IMR-90 (cell line): ENCODE data around the gene INF2. TPM values are rescaled to one million over a fixed set of nuclear protein-coding genes. Genes with fewer than 3 reads are reported as not detected.
A peak's percentile ranks its signal among the peaks of the same experiment; 100 is the strongest.

ENCODE experiments used
- ATAC-seq: fragments of 200-7000 bp; cut with Tn5 transposase; 2 replicates; pipeline ENCODE4 v1.9.1; 2020; ENCODE audit warnings: low read depth, mild to moderate bottlenecking, moderate library complexity
- BruUV-seq: library from RNA; stranded (reverse); fragments of 400-500 nt; replicated peaks from 2 replicates; lab custom pipeline; 2021; lab: Mats Ljungman, UMichigan
- CTCF ChIA-PET: fragments of 300-600 bp; formaldehyde crosslinking; extraction: SDS; loops from one replicate; lab custom pipeline; 2021; ENCODE audit warnings: antibody characterized with exemption; lab: Yijun Ruan, JAX
- POLR2A ChIA-PET: fragments of 300-600 bp; sonication (Branson Sonifier 250); formaldehyde crosslinking; loops from one replicate; lab custom pipeline; 2022; ENCODE audit warnings: antibody characterized with exemption; ENCODE audit not compliant: unreplicated experiment; lab: Charles Lee
- DNase-seq: peaks from one replicate; pipeline ENCODE4 v3.0.0; 2013
- H2AFZ ChIP-seq: replicated peaks from 2 replicates; pipeline ENCODE3; 2013; ENCODE audit warnings: low read length, mild to moderate bottlenecking; ENCODE audit not compliant: poor library complexity
- H2AK5ac ChIP-seq: 2 replicates; pipeline ENCODE4 v1.6.1; 2013; ENCODE audit warnings: low read depth, low read length, inconsistent platforms
- H2AK9ac ChIP-seq: replicated peaks from 2 replicates; pipeline ENCODE3; 2013; ENCODE audit warnings: mild to moderate bottlenecking, low read depth, low read length, moderate library complexity; ENCODE audit not compliant: poor library complexity
- H2BK120ac ChIP-seq: 2 replicates; pipeline ENCODE4 v1.6.1; 2013; ENCODE audit warnings: low read depth, low read length, inconsistent platforms
- H2BK15ac ChIP-seq: 3 replicates; pipeline ENCODE4 v1.6.1; 2013; ENCODE audit warnings: low read depth, low read length, inconsistent platforms
- H2BK20ac ChIP-seq: 2 replicates; pipeline ENCODE4 v1.6.1; 2013; ENCODE audit warnings: low read depth, mild to moderate bottlenecking, inconsistent platforms, low read length, moderate library complexity
- H2BK5ac ChIP-seq: 2 replicates; pipeline ENCODE4 v1.6.1; 2013; ENCODE audit warnings: mild to moderate bottlenecking, low read depth, low read length, inconsistent platforms; ENCODE audit not compliant: poor library complexity, severe bottlenecking
- H3K14ac ChIP-seq: replicated peaks from 2 replicates; pipeline ENCODE4 v1.6.1; 2013; ENCODE audit warnings: low read depth, low read length, inconsistent platforms
- H3K18ac ChIP-seq: 2 replicates; pipeline ENCODE4 v1.6.1; 2013; ENCODE audit warnings: low read depth, low read length, control low read depth
- H3K23ac ChIP-seq: 2 replicates; pipeline ENCODE4 v1.6.1; 2013; ENCODE audit warnings: low read depth, low read length, inconsistent platforms
- H3K27ac ChIP-seq: 2 replicates; pipeline ENCODE4 v1.5.1; 2013; ENCODE audit warnings: mild to moderate bottlenecking, control low read depth, low read length; ENCODE audit not compliant: insufficient read depth
- H3K27me3 ChIP-seq: 2 replicates; pipeline ENCODE4 v1.6.1; 2013; ENCODE audit warnings: low read length; ENCODE audit not compliant: control insufficient read depth, insufficient read depth
- H3K36me3 ChIP-seq: 2 replicates; pipeline ENCODE4 v1.6.1; 2013; ENCODE audit warnings: low read length, mixed read lengths; ENCODE audit not compliant: control insufficient read depth, insufficient read depth
- H3K4ac ChIP-seq: 2 replicates; pipeline ENCODE4 v1.6.1; 2013; ENCODE audit warnings: low read depth, low read length, inconsistent platforms
- H3K4me1 ChIP-seq: 2 replicates; pipeline ENCODE4 v1.6.1; 2013; ENCODE audit warnings: low read length, mixed read lengths; ENCODE audit not compliant: control insufficient read depth, insufficient read depth
- H3K4me2 ChIP-seq: 2 replicates; pipeline ENCODE4 v1.6.1; 2013; ENCODE audit warnings: low read depth, mild to moderate bottlenecking, control low read depth, low read length, moderate library complexity
- H3K4me3 ChIP-seq: 2 replicates; pipeline ENCODE4 v1.5.1; 2013; ENCODE audit warnings: low read depth, mild to moderate bottlenecking, control low read depth, low read length, moderate library complexity; ENCODE audit not compliant: insufficient read depth
- H3K56ac ChIP-seq: 2 replicates; pipeline ENCODE4 v1.6.1; 2013; ENCODE audit warnings: low read length, inconsistent platforms; ENCODE audit not compliant: insufficient read depth; ENCODE audit errors: extremely low read depth
- H3K79me1 ChIP-seq, 2 experiments: 2 replicates each; pipeline ENCODE4 v1.6.1; 2013; ENCODE audit warnings: low read length in 2 of 2, inconsistent platforms in 1 of 2, low read depth in 1 of 2
- H3K9ac ChIP-seq: 2 replicates; pipeline ENCODE4 v1.6.1; 2013; ENCODE audit warnings: low read depth, low read length, control low read depth
- H3K9me1 ChIP-seq: 2 replicates; pipeline ENCODE4 v1.6.1; 2013; ENCODE audit warnings: low read length, inconsistent platforms; ENCODE audit not compliant: insufficient read depth
- H3K9me3 ChIP-seq: 2 replicates; pipeline ENCODE4 v1.6.1; 2013; ENCODE audit warnings: low read length; ENCODE audit not compliant: control insufficient read depth, insufficient read depth
- H4K20me1 ChIP-seq: 2 replicates; pipeline ENCODE4 v1.6.1; 2013; ENCODE audit warnings: low read length, inconsistent platforms; ENCODE audit not compliant: insufficient read depth
- H4K5ac ChIP-seq: 2 replicates; pipeline ENCODE4 v1.6.1; 2013; ENCODE audit warnings: mild to moderate bottlenecking, low read depth, low read length, control low read depth
- H4K8ac ChIP-seq, 2 experiments: 2 replicates each; pipeline ENCODE4 v1.6.1; 2013; ENCODE audit warnings: low read depth in 2 of 2, low read length in 2 of 2, control low read depth in 1 of 2, inconsistent platforms in 1 of 2
- H4K91ac ChIP-seq: 2 replicates; pipeline ENCODE4 v1.6.1; 2013; ENCODE audit warnings: low read depth, low read length, inconsistent platforms; ENCODE audit not compliant: insufficient read depth
- CEBPB ChIP-seq: IDR thresholded peaks from 2 replicates; pipeline ENCODE4 v1.6.1; 2012; ENCODE audit warnings: low read depth, low read length, improper control_type of control experiment
- CHD1 ChIP-seq: IDR thresholded peaks from 2 replicates; pipeline ENCODE4 v1.6.1; 2012; ENCODE audit warnings: low read depth, low read length, improper control_type of control experiment
- CTCF ChIP-seq: conservative IDR thresholded peaks from 2 replicates; pipeline ENCODE4 v1.5.1; 2012; ENCODE audit warnings: mild to moderate bottlenecking, low read depth, low read length, improper control_type of control experiment
- FOS ChIP-seq: fragments of 150-350 bp; IDR thresholded peaks from 2 replicates; pipeline ENCODE4 v1.6.1; 2016; ENCODE audit warnings: low read depth, low read length
- MAZ ChIP-seq: IDR thresholded peaks from 2 replicates; pipeline ENCODE4 v1.6.1; 2012; ENCODE audit warnings: low read depth, mild to moderate bottlenecking, low read length, improper control_type of control experiment, moderate library complexity, borderline replicate concordance
- MXI1 ChIP-seq: IDR thresholded peaks from 2 replicates; pipeline ENCODE4 v1.6.1; 2012; ENCODE audit warnings: low read depth, mild to moderate bottlenecking, low read length, moderate library complexity, borderline replicate concordance
- POLR2A ChIP-seq: IDR thresholded peaks from 2 replicates; pipeline ENCODE4 v1.6.1; 2012; ENCODE audit warnings: mild to moderate bottlenecking, low read depth, low read length
- RAD21 ChIP-seq: IDR thresholded peaks from 2 replicates; pipeline ENCODE4 v1.6.1; 2012; ENCODE audit warnings: low read length, improper control_type of control experiment
- RCOR1 ChIP-seq: IDR thresholded peaks from 2 replicates; pipeline ENCODE4 v1.6.1; 2012; ENCODE audit warnings: mild to moderate bottlenecking, low read length, improper control_type of control experiment; ENCODE audit not compliant: insufficient replicate concordance
- RFX5 ChIP-seq: IDR thresholded peaks from 2 replicates; pipeline ENCODE4 v1.8.0; 2012; ENCODE audit warnings: low read depth, mild to moderate bottlenecking, low read length, moderate library complexity
- SMC3 ChIP-seq: fragments of 150-350 bp; IDR thresholded peaks from 2 replicates; pipeline ENCODE4 v1.6.1; 2016; ENCODE audit warnings: low read depth, mild to moderate bottlenecking, antibody characterized with exemption, low read length, moderate library complexity
- USF2 ChIP-seq: fragments of 150-350 bp; IDR thresholded peaks from 2 replicates; pipeline ENCODE4 v1.6.1; 2017; ENCODE audit warnings: mild to moderate bottlenecking, antibody characterized with exemption, low read length, low read depth
- WGBS, 2 experiments: methylation state at CpG; one replicate each; pipeline versions ENCODE4 v1.1.5 to v1.1.7; 2013; ENCODE audit warnings: missing lambda C conversion rate in 2 of 2; ENCODE audit not compliant: insufficient read length in 1 of 2; ENCODE audit errors: extremely low coverage in 2 of 2; 5-methylcytosine and 5-hydroxymethylcytosine counted together
- dilution Hi-C: fragments of 300-500 bp; cut with HindIII; formaldehyde crosslinking; loops from one replicate; pipeline ENCODE4 v1.14.3; 2018; ENCODE audit warnings: low sequenced_read_pairs; ENCODE audit not compliant: unreplicated experiment
- in situ Hi-C: fragments of 300-500 bp; cut with MboI; formaldehyde crosslinking; loops from 3 replicates; pipeline ENCODE4 v1.14.3; 2019; ENCODE audit warnings: low sequenced_read_pairs, inconsistent platforms, mixed read lengths
- intact Hi-C: fragments of 100-400 bp; cut with micrococcal nuclease; formaldehyde crosslinking; loops from 2 replicates; pipeline ENCODE4 v1.10.0; 2022
- polyA plus RNA-seq, 3 experiments: library from polyadenylated mRNA; depleted of rRNA; stranded (reverse); fragments of >200 nt; gene quantifications; 2 replicates each; pipeline ENCODE4 v1.2.3, GENCODE V29; 2012; ENCODE audit warnings: low replicate concordance in 1 of 3
- total RNA-seq: library from RNA; depleted of rRNA; stranded (reverse); fragments of >200 nt; gene quantifications from 2 replicates; pipeline ENCODE4 v1.2.3, GENCODE V29; 2012

INF2 gene
- total and polyA plus RNA-seq, 2 of the 4 experiments (the other 2 are of a cell fraction) = 16.8 to 62.1 TPM

- TF ChIP-seq CTCF = no peak
Observed at GRCh38 chr14:104741108-104741802, 51.8 kb downstream of the INF2 start (continued).

GRCh38 chr14:104741803-104742251, 52.4 kb downstream of the INF2 start:
- Histone ChIP-seq H3K36me3 (peaks cover 13% of the 10 kb centered on the region), H4K91ac (no peak overlapping the region), H2BK20ac (no peak overlapping the region), H3K9me1 (peaks cover 16% of the 10 kb centered on the region), H4K5ac (no peak overlapping the region), H2BK120ac (no peak overlapping the region), H3K4me1 (peaks cover 17% of the 10 kb centered on the region), H3K23ac (no peak overlapping the region), H3K9me3 (no peaks in the 10 kb centered on the region), H2BK15ac (no peak overlapping the region), H3K9ac (no peak overlapping the region), H3K18ac (no peak overlapping the region), H2AK9ac (no peak overlapping the region), H3K79me1 (no peaks in the 10 kb centered on the region), H2AK5ac (peak overlapping the region; percentile 64), H3K56ac (no peak overlapping the region), H3K4me2 (no peak overlapping the region), H3K4me3 (no peak overlapping the region), H2BK5ac (no peak overlapping the region), H2AFZ (peak overlapping the region; percentile 52), H3K4ac (no peak overlapping the region), H4K20me1 (no peaks in the 10 kb centered on the region), H3K27me3 (no peaks in the 10 kb centered on the region), H3K14ac (no peak overlapping the region), H3K27ac (no peak overlapping the region), H4K8ac (no peak overlapping the region)
- ATAC-seq (no peak), DNase-seq (no peak)
- CTCF ChIA-PET = no interaction called here
- in situ Hi-C loops = no loop called here
- WGBS, 2 experiments = 100% methylated on average over 8 of the region's 23 CpGs; no CpG with 5 or more reads in 1 of the 2 experiments
- POLR2A ChIA-PET = no interaction called here
- BruUV-seq = no TSS peak
- intact Hi-C loops = no loop called here
- dilution Hi-C loops = no loop called here
- TF ChIP-seq MXI1 (no peak), CHD1 (no peak), SMC3 (no peak), POLR2A (no peak), CEBPB (no peak), RAD21 (no peak), USF2 (no peak), RFX5 (no peak), CTCF (no peak), MAZ (no peak), FOS (no peak), RCOR1 (no peak)
